SK-N-SH treated with all-trans-retinoic acid at 6 μM for 48 hours (cell line): ENCODE data around the gene ABLIM1.

Experiments
- ARNTL ChIP-seq: fragments of 450-650 bp; formaldehyde crosslinking; IDR thresholded peaks from 2 replicates; pipeline ENCODE4 v1.5.0; 2020; ENCODE audit warnings: low read depth, mild to moderate bottlenecking, moderate library complexity, borderline replicate concordance
- ZNF8 ChIP-seq: fragments of 450-650 bp; formaldehyde crosslinking; IDR thresholded peaks from 2 replicates; pipeline ENCODE4 v1.5.0; 2020; ENCODE audit warnings: mild to moderate bottlenecking, moderate library complexity
- TF ChIP-seq, protein P1 (sequence below): fragments of 250-450 bp; sonication (Bioruptor Pico); IDR thresholded peaks from 2 replicates; pipeline ENCODE4 v1.8.0; 2020; ENCODE audit warnings: mild to moderate bottlenecking, moderate library complexity, borderline replicate concordance
- TF ChIP-seq, protein P2 (sequence below): fragments of 250-450 bp; sonication (Bioruptor Pico); IDR thresholded peaks from 2 replicates; pipeline ENCODE4 v1.5.1; 2020; ENCODE audit warnings: low read depth, mild to moderate bottlenecking, moderate library complexity

DNA sequence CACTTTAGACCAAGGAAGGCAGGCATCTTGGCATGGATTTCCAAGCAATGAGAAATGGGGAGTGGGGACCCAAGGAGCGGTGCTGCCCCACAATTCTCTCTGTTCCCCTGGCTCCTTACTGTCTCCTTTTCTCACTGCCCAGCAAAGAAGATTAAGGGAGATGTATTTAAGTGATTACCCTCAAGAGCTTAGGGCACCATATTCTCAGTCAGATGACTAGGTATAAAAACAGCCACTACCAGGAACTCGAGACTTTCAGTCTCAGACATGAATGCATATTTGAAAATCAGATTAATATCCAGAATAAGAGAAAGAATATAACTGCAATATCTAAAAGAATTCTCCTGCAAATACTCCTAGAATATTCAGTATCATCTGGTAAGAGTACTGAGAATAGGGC lies at the start of gene ABLIM1:
- TF ChIP-seq ARNTL (CRISPR knock-in tag) (no peak), ZNF8 (CRISPR knock-in tag) (no peak)
- TF ChIP-seq, protein P1, sequence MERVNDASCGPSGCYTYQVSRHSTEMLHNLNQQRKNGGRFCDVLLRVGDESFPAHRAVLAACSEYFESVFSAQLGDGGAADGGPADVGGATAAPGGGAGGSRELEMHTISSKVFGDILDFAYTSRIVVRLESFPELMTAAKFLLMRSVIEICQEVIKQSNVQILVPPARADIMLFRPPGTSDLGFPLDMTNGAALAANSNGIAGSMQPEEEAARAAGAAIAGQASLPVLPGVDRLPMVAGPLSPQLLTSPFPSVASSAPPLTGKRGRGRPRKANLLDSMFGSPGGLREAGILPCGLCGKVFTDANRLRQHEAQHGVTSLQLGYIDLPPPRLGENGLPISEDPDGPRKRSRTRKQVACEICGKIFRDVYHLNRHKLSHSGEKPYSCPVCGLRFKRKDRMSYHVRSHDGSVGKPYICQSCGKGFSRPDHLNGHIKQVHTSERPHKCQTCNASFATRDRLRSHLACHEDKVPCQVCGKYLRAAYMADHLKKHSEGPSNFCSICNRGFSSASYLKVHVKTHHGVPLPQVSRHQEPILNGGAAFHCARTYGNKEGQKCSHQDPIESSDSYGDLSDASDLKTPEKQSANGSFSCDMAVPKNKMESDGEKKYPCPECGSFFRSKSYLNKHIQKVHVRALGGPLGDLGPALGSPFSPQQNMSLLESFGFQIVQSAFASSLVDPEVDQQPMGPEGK (CRISPR knock-in tag), result no peak
- TF ChIP-seq, protein P2, sequence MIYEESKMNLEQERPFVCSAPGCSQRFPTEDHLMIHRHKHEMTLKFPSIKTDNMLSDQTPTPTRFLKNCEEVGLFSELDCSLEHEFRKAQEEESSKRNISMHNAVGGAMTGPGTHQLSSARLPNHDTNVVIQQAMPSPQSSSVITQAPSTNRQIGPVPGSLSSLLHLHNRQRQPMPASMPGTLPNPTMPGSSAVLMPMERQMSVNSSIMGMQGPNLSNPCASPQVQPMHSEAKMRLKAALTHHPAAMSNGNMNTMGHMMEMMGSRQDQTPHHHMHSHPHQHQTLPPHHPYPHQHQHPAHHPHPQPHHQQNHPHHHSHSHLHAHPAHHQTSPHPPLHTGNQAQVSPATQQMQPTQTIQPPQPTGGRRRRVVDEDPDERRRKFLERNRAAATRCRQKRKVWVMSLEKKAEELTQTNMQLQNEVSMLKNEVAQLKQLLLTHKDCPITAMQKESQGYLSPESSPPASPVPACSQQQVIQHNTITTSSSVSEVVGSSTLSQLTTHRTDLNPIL (CRISPR knock-in tag), result no peak
